HG02763 (cell line): ENCODE data around the gene NLRC5.

Experiments
- ATAC-seq: cut with Tn5 transposase; IDR thresholded peaks from one replicate; pipeline ENCODE4 v1.9.1; 2021; ENCODE audit warnings: mild to moderate bottlenecking, moderate library complexity; ENCODE audit not compliant: unreplicated experiment

NLRC5 gene

GRCh38 chr16:56988948-56989945, at the start of gene NLRC5:
TSS of gene NLRC5 (plus strand) at chr16:56989557. CDS start at chr16:57020713, 31,156 bp downstream.
- peak; percentile 74 for ATAC-seq

- no peak for ATAC-seq
These were observed 49.6 kb upstream of the NLRC5 start for GRCh38 chr16:56939801-56940200.

- no peak for ATAC-seq
These were observed 48.3 kb upstream of the NLRC5 start for GRCh38 chr16:56941092-56941491.

- no peak for ATAC-seq
These were observed 47.5 kb upstream of the NLRC5 start for GRCh38 chr16:56941856-56942331.

- ATAC-seq = no peak
These were observed 45.5 kb upstream of the NLRC5 start for GRCh38 chr16:56943761-56944375.

GRCh38 chr16:56944954-56945839, 44.2 kb upstream of the NLRC5 start:
- no peak for ATAC-seq

GRCh38 chr16:56945847-56946527, 43.4 kb upstream of the NLRC5 start:
- no peak for ATAC-seq

- ATAC-seq = no peak
These were observed 42.4 kb upstream of the NLRC5 start for GRCh38 chr16:56946767-56947603.

GRCh38 chr16:56947604-56947995, 41.8 kb upstream of the NLRC5 start:
- ATAC-seq = no peak

- ATAC-seq = no peak
These were observed 41.1 kb upstream of the NLRC5 start for GRCh38 chr16:56948234-56948633.

GRCh38 chr16:56950051-56950450, 39.3 kb upstream of the NLRC5 start:
- no peak for ATAC-seq

- ATAC-seq = no peak
These were observed 38.9 kb upstream of the NLRC5 start for GRCh38 chr16:56950455-56950854.

- ATAC-seq = peak; percentile 39
These were observed 38.2 kb upstream of the NLRC5 start for GRCh38 chr16:56950881-56951771.

- ATAC-seq = no peak
These were observed 36.4 kb upstream of the NLRC5 start for GRCh38 chr16:56953006-56953405.

GRCh38 chr16:56956076-56956475, 33.3 kb upstream of the NLRC5 start:
- no peak for ATAC-seq

GRCh38 chr16:56956756-56957155, 32.6 kb upstream of the NLRC5 start:
- no peak for ATAC-seq

GRCh38 chr16:56960681-56961281, 28.6 kb upstream of the NLRC5 start:
- no peak for ATAC-seq

- ATAC-seq = no peak
These were observed 28.0 kb upstream of the NLRC5 start for GRCh38 chr16:56961386-56961785.
